GM21528 (cell line): ENCODE measurements around the gene ZNF207.
"Not testable (repeated sequence)": the region's sequence is repeated elsewhere in the genome, so short reads cannot be mapped to it uniquely, and the experiment has no call there.

Source experiments
- ATAC-seq: cut with Tn5 transposase; IDR thresholded peaks from one replicate; pipeline ENCODE4 v1.9.1; 2021; ENCODE audit warnings: mild to moderate bottlenecking, moderate library complexity; ENCODE audit not compliant: unreplicated experiment, low FRiP score

The ZNF207 gene

DNA sequence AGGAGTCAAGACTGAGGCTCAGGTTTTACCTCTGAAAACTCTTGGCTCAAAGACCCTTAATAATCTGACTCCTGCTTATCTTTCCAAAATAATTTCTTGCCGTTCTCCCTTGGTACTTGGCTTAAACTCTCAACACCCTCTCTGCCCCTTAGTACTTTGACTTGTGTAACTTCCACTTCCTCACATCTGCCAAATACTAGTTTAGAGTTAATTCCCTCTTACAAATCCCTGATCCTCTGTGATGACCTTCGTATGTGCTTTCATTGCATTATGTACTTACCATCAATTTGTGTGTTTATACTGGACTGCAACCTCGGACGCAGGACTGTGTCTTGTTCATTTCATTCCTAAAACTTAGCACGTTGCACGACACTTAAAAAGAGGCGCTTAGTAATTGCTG lies 35.2 kb downstream of the ZNF207 start:
- ATAC-seq = no peak

DNA sequence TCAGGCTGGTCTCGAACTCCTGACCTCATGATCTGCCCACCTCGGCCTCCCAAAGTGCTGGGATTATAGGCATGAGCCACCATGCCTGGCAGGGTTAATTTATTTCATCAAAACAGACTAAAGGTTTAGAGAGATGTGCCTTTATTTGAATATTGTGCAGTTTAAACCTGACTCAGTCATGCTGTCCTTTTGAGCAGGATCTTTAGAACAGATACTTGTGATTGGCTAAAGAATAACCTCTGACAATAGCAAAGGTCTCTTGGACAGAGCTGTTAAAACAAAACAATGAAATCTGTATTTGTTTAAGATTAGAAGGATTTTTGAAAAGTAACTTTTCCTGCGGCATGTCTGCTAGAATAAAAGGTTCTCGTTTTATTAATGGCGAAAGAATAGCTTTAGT lies 36.0 kb downstream of the ZNF207 start:
- no peak for ATAC-seq

DNA sequence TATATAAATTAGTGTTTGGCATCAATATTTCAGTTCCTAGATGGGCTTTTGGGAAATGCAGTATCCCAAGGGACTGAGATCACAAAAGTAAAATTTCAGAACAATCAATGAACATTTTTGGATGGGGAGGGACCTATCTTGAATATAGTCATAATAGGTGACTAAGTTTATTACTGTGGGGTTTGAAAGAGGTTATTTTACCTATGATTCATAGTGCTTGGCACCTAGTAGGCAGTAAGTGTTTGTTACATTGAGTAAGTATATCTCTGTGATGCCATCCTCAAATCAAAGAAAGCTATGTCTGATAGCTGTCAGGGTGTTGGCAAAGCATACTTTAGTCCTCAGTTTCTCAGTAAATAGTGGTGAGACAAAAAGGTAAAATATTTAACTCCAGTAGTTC lies 36.9 kb downstream of the ZNF207 start:
- ATAC-seq = no peak

DNA sequence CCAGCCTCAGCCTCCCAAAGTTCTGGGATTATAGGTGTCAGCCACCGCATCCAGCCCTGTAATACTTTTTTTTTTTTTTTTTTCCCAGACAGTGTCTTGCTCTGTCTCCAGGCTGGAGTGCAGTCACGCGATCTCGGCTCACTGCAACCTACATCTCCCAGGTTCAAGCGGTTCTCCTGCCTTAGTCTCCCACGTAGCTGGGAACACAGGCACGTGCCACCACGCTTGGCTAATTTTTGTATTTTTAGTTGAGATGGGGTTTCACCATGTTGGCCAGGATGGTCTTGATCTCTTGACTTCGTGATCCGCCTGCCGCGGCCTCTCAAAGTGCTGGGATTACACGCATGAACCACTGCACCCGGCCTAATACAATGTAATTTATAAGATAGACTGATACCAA lies 38.2 kb downstream of the ZNF207 start:
- ATAC-seq = not testable (repeated sequence)

DNA sequence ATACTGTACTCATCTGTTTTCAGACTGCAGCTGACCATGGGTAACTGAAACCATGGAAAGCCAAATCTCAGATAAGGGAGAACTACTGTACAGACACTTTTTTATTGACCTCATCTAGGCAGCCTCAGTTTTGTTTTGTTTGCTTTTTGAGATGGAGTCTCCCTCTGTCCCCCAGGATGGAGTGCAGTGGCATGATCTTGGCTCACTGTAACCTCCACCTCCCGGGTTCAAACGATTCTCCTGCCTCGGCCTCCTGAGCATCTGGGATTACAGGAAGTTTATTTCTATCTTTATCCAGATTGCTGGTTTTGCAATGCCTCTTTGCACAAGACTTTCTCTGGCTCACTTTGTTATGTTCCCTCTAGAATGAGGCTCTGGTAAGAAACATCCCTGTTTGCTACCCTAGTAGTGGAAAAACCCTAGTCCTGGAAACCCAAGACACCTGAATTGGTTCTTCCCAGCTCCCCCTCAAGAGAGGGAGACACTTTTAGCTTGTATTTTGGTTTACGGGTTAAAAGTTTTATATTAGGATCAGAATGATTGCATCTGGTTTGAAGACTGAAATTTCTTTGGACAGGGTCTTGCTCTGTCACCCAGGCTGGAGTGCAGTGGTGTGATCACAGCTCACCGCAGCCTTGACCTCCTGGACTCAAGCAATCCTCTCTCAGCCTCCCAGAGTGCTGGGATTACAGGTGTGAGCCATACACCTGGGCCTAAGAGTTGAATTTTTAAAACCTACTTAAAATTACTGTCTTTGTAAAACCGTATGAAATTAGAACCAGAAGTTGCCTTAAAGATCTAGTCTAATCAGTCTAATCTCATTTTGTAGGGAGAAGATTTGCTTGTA lies 38.9 kb downstream of the ZNF207 start:
- no peak for ATAC-seq

DNA sequence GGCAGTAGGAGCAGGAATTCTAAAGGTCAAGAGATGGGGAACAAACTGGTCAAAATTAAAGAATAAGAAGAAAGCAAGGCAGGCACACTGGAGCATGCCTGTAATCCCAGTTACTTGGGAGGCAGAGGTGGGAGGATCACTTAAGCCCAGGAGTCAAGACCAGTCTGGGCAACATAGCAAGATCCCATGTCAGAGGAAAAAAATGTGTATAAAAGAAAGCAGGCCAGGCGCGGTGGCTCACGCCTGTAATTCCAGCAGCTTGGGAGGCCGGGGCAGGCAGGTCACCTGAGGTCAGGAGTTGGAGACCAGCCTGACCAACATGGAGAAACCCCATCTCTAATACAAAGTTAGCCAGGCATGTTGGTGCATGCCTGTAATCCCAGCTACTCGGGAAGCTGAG lies 43.9 kb downstream of the ZNF207 start:
- ATAC-seq = no peak

DNA sequence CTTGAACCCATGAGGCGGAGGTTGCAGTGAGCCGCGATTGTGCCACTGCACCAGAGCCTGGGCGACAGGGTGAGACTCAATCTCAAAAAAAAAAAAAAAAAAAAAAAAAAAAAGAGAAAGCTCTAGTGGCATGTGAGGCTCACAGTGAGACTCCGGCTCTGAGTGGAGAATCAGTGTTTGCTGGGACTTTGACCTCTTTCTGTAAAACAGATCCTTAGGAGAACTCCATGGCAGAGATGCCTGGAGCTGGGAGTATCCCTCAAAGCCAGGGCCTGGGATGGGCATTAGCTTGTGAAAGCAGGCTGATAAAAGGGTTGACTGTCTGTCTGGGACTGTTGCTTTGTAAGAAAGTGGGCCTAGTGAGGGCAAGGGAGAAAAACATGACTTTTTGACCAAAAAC lies 46.4 kb downstream of the ZNF207 start:
- no peak for ATAC-seq

DNA sequence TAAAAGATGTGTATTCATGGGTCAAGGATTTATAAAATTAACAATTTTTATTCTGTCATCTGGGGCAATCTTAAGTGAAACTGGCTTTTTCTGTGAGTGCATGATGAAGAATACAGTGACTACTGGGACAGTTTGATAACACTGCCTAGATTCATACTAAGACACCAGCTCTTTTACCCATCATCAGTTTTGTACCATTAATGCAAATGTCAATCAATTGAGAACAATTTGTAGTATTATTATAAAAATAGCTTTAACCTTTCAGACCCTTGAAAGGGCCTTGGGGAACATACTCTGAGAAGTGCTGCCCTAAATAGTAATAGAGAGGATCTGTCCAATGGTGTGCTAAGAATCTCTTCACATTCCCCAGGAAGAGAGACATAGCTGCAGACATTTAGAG lies 49.0 kb downstream of the ZNF207 start:
- ATAC-seq = no peak

DNA sequence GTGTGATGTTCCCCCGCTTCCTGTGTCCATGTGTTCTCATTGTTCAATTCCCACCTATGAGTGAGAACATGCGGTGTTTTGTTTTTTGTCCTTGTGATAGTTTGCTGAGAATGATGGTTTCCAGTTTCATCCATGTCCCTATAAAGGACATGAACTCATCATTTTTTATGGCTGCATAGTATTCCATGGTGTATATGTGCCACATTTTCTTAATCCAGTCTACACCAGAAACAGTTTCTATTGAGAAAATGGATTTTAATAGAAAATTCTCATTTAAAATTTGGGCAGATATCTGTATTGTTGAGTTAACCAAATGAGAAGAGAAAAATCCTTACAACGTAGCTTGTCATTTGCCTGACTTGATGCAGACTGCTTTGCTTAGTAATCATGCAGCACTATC lies 60.1 kb downstream of the ZNF207 start:
- ATAC-seq = not testable (repeated sequence)

DNA sequence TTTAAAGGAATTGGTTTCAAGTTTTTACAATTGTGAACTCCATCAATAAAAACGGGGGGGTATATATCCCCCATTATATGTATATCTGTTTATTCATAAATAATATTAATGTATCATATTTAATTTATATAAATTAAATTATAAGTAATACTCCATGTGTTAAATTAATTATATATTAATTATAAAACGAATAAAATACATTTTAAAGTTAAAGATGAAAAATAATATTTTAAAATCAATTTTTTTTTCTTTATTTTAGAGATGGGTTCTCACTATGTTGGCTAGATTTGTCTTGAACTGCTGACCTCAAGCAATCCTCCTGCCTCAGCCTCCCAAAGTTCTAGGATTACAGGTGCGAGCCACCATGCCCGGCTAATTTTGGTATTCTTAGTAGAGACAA lies 76.9 kb downstream of the ZNF207 start:
- ATAC-seq = no peak

DNA sequence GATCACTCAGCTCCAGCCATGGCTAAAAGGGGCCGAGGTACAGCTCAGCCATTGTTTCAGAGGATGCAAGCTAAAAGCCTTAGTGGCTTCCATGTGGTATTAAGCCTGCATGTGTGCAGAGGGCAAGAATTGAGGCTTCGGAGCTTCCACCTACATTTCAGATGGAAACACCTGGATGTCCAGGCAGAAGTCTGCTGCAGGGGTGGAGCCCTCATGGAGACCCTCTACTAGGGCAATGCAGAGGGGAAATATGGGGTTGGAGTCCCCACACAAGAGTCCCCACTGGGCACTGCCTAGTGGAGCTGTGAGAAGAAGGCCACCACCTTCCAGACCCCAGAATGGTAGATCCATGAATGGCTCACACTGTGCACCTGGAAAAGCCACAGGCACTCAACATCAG lies 79.6 kb downstream of the ZNF207 start:
- no peak for ATAC-seq
